Lower lobe of right lung (tissue), 2 donors: ENCODE measurements around the gene FOXP1. TPM values are rescaled to one million over a fixed set of nuclear protein-coding genes. Genes with fewer than 3 reads are reported as not detected.

Source experiments
- ATAC-seq, 2 donors: fragments of 200-7000 bp; cut with Tn5 transposase; one replicate each; pipeline ENCODE4 v1.9.1; 2020 to 2022; ENCODE audit warnings: mild to moderate bottlenecking in 2 of 2, moderate library complexity in 2 of 2
- DNase-seq: peaks from one replicate; pipeline ENCODE4 v3.0.0-alpha.2; 2020
- H3K27ac ChIP-seq: fragments of 200-600 bp; one replicate; pipeline ENCODE4 v1.8.0; 2022
- H3K27me3 ChIP-seq: fragments of 200-600 bp; one replicate; pipeline ENCODE4 v1.8.0; 2022; ENCODE audit warnings: low read depth
- H3K36me3 ChIP-seq: fragments of 200-600 bp; one replicate; pipeline ENCODE4 v1.8.0; 2022; ENCODE audit warnings: mild to moderate bottlenecking
- H3K4me1 ChIP-seq: fragments of 200-600 bp; one replicate; pipeline ENCODE4 v1.8.0; 2022
- H3K4me3 ChIP-seq: fragments of 200-600 bp; one replicate; pipeline ENCODE4 v1.8.0; 2022; ENCODE audit warnings: mild to moderate bottlenecking
- H3K9me3 ChIP-seq: fragments of 200-600 bp; one replicate; pipeline ENCODE4 v1.8.0; 2022
- intact Hi-C: fragments of 100-400 bp; cut with DNase I; formaldehyde crosslinking; loops from one replicate; pipeline ENCODE4 v1.11.0; 2022
- total RNA-seq: library from RNA; stranded (reverse); fragmentation: NEBNext Ultra II Directional; extraction: Animal tissue kit (Norgen Biotek cat#: 25700); gene quantifications from one replicate; pipeline ENCODE4 v1.2.1, GENCODE V29; 2021
- TF ChIP-seq, protein P1 (sequence below): fragments of 200-600 bp; IDR thresholded peaks from one replicate; pipeline ENCODE4 v1.8.0; 2022; ENCODE audit warnings: antibody characterized with exemption, mild to moderate bottlenecking
- donor health status: DM: no; HTN: yes; CAD: no; lungs with severe emphysema.

Gene FOXP1
- total RNA-seq, 1 donor from 2014 or later: 138 TPM

DNA sequence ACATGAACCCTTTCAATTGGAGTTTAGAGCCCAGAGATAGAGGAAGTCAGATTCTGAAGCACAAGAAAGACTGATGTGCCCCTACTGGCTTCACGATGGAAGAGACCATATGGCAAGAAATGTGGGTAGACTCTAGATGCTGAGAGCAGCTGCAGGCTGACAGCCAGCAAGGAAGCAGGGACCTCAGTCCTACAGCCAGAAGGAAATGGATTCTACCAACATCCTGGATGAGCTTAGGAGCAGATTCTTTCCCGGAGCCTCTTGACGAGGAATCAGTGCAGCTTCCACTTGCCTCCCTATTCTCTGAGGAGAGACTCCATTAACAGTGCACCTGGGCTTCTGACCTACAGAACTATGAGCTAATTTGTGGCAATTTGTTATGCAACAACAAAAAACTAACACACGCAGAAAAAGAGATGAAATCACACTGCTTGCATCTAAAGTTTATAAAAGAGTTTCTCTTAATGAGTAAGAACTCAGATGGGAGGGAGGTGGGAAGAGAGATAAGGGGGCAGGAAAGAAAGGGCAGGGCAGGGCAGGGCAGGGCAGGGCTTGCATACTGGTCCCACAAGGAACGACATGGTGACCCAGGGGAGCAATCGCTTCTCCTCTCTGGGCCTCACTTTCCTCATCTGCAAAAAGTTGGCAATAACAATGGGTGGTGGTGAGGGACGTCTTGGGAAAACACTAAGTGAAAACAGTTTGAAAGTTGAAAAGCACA is 440.9 kb downstream of the FOXP1 start:
- H3K27me3 ChIP-seq: no peaks in the 10 kb centered on the region
- no peak overlapping the region for H3K27ac ChIP-seq
- TF ChIP-seq, protein P1, sequence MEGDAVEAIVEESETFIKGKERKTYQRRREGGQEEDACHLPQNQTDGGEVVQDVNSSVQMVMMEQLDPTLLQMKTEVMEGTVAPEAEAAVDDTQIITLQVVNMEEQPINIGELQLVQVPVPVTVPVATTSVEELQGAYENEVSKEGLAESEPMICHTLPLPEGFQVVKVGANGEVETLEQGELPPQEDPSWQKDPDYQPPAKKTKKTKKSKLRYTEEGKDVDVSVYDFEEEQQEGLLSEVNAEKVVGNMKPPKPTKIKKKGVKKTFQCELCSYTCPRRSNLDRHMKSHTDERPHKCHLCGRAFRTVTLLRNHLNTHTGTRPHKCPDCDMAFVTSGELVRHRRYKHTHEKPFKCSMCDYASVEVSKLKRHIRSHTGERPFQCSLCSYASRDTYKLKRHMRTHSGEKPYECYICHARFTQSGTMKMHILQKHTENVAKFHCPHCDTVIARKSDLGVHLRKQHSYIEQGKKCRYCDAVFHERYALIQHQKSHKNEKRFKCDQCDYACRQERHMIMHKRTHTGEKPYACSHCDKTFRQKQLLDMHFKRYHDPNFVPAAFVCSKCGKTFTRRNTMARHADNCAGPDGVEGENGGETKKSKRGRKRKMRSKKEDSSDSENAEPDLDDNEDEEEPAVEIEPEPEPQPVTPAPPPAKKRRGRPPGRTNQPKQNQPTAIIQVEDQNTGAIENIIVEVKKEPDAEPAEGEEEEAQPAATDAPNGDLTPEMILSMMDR: no peak
- DNase-seq (no peak), ATAC-seq (no peak)
- peaks cover 3% of the 10 kb centered on the region for H3K4me1 ChIP-seq
- intact Hi-C loops: no loop called here
- no peaks in the 10 kb centered on the region for H3K9me3 ChIP-seq
- no peak overlapping the region for H3K4me3 ChIP-seq
- no peaks in the 10 kb centered on the region for H3K36me3 ChIP-seq

DNA sequence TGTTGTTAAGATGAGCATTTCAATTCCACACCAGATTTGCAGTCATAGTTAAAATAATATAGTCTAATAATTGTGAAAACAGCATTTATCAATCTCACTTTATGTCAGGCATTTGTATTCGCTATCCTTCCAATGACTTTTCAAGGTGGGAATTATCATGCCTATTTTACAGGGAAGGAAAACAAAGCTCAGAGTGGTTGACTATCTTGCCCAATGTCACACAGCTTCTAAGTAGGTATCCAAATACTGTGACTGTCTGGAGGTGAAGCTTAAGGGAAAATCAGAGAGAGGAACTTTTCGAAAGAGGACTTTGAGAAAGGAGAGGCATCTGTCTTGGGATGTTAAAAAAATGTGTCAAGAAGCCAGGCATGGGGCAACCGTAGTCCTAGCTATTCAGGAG is 443.1 kb downstream of the FOXP1 start:
- TF ChIP-seq, protein P1: no peak
- Histone ChIP-seq H3K27me3 (no peaks in the 10 kb centered on the region), H3K4me1 (peaks cover 7% of the 10 kb centered on the region), H3K27ac (no peak overlapping the region), H3K36me3 (no peaks in the 10 kb centered on the region), H3K9me3 (no peaks in the 10 kb centered on the region), H3K4me3 (no peak overlapping the region)
- DNase-seq (no peak), ATAC-seq (no peak)
- intact Hi-C loops: no loop called here

DNA sequence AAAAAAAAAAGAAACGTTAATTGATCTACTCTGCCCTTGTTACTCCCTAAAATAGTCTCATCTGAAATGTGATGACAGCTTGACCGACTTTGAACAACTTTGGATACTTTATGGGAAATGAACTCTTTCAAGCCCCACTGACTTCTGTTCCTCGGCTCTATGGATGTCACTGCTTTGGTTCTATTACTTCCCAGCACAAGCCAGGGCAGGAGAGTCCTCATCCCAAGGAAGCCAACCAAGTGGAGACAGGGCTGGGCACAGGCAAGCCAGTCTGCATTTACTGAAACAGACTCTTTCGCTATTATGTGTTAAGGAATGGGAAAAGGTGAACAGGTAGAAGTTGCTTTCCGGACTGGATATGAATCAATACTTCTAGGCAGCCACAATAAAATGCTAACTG is 444.0 kb downstream of the FOXP1 start:
- H3K36me3 ChIP-seq: no peaks in the 10 kb centered on the region
- no peak for ATAC-seq
- no peaks in the 10 kb centered on the region for H3K27me3 ChIP-seq
- DNase-seq: no peak
- no peaks in the 10 kb centered on the region for H3K9me3 ChIP-seq
- peaks cover 16% of the 10 kb centered on the region for H3K4me1 ChIP-seq
- TF ChIP-seq, protein P1: no peak
- H3K4me3 ChIP-seq: no peak overlapping the region
- H3K27ac ChIP-seq: no peak overlapping the region
- intact Hi-C loops: no loop called here

DNA sequence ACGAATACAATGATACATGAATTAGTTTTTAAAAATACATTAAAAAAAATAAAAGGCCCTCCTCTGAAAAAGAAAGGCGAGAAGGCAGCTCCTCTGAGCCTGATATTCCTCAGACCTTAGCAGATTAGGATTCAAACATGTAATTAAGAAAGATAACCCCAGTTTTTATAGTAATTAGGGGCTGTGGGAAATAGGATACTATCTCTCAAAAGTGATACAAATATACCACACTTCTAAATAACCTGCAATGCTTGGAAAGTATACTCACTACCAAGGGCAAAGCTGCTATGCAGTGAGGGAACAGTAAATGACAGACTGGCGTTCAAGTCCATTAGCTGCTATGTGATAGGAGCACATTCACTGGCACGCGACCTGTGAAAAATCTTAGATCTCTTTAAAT is 445.1 kb downstream of the FOXP1 start:
- Histone ChIP-seq H3K27ac (no peak overlapping the region), H3K36me3 (no peaks in the 10 kb centered on the region), H3K4me1 (peaks cover 26% of the 10 kb centered on the region), H3K9me3 (no peaks in the 10 kb centered on the region), H3K4me3 (no peak overlapping the region), H3K27me3 (no peaks in the 10 kb centered on the region)
- TF ChIP-seq, protein P1: no peak
- ATAC-seq: no peak
- intact Hi-C loops: no loop called here
- no peak for DNase-seq

DNA sequence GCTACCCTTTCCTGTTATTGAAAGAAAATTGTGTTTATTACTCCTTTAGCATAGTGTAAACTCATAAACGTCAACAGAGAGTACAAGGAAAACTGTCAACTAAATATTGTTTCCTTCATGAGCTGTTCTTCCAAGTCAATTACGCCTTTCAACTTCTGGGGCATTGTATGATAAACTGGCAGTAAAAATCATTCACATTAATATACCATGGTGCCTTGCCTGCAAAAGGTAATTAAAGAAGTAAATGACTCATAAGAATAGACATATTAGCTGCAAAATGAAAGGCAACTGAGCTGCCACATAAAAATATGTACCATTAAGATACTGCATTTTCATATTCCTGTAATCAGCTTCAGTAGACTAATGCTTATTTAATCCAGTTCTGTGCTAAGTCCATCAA is 447.3 kb downstream of the FOXP1 start:
- intact Hi-C loops: no loop called here

More for the DNA sequence above, 447.3 kb downstream of the FOXP1 start:
- no peak for ATAC-seq
- TF ChIP-seq, protein P1: no peak
- Histone ChIP-seq H3K36me3 (no peaks in the 10 kb centered on the region), H3K4me3 (no peak overlapping the region), H3K4me1 (peaks cover 43% of the 10 kb centered on the region), H3K9me3 (no peaks in the 10 kb centered on the region), H3K27ac (no peak overlapping the region), H3K27me3 (no peaks in the 10 kb centered on the region)
- no peak for DNase-seq
